ENCODE results near the gene MRPS12. TPM values are rescaled to one million over a fixed set of nuclear protein-coding genes. Genes with fewer than 3 reads are reported as not detected.

Gene MRPS12
- total and polyA plus RNA-seq, 2 of the 13 experiments (the other 11 are each of a cell fraction or from before 2014, with no cell fraction given): 27.5 to 54.8 TPM

DNA sequence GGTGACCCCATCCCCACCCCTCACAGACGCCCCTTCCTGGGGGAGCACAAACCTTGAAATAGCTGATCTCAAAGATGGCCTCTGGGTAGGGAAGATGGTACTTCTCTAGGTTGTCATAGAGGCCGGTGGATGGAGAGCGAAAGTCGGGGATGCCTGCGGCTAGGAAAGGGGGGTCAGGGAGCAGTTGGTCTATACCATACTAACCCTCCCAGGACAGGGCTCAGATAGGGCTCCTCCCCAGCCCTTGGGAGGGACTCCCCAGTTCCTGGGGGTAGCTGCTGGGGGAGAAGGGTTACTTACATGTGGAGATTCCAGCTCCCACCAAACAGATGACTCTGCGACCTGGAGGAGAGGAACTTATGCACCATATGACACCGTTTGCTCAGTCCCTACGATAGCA is 40.9 kb upstream of the MRPS12 start:
- CTCF ChIA-PET (ENCODE audit: low intra/inter-chr PET ratio, low total read pairs): no interaction called here
- ATAC-seq: no peak
- no peak for DNase-seq (ENCODE audit: low spot score)
- FAIRE-seq: no peak
- no peak overlapping the region for H3K9ac ChIP-seq (ENCODE audit: insufficient read depth, low read depth, low read length)
- H3K9me3 ChIP-seq (ENCODE audit: low read length): no peaks in the 10 kb centered on the region
- WGBS (ENCODE audit: low lambda C conversion rate): 82% methylated on average over 8 of the region's 8 CpGs
- H3K27me3 ChIP-seq (ENCODE audit: control insufficient read depth in 1 of 2, insufficient read depth in 2 of 2, low read length in 2 of 2): no peaks in the 10 kb centered on the region
- TF ChIP-seq MEF2D (CRISPR knock-in tag; IDR thresholded peaks at IDR 0.05): no peak
- TF ChIP-seq ZNF709 (CRISPR knock-in tag; IDR thresholded peaks at IDR 0.05): no peak
- no peak for TF ChIP-seq ZNF501 (CRISPR knock-in tag; IDR thresholded peaks at IDR 0.05)
- TF ChIP-seq NBN (conservative IDR thresholded peaks at IDR 0.05): no peak
- TF ChIP-seq ZZZ3 (CRISPR knock-in tag; IDR thresholded peaks at IDR 0.05; ENCODE audit: borderline replicate concordance): no peak
- no peak for TF ChIP-seq ZKSCAN5 (CRISPR knock-in tag; IDR thresholded peaks at IDR 0.05)
- TF ChIP-seq ZNF572 (CRISPR knock-in tag; IDR thresholded peaks at IDR 0.05): no peak
- TF ChIP-seq HOMEZ (CRISPR knock-in tag; IDR thresholded peaks at IDR 0.05; ENCODE audit: low read depth): no peak
- no peak for TF ChIP-seq PAX8 (CRISPR knock-in tag; IDR thresholded peaks at IDR 0.05; ENCODE audit: borderline replicate concordance)
- no peaks in the 10 kb centered on the region for H3K79me2 ChIP-seq (ENCODE audit: insufficient read depth, low read length)
- no TSS peak for BruUV-seq (replicated peaks)
- no peak overlapping the region for H3K4me3 ChIP-seq (replicated peaks in 1 of 3; ENCODE audit: insufficient read depth in 1 of 3, low read depth in 2 of 3, low read length in 3 of 3)
- no peak overlapping the region for H3K4me2 ChIP-seq (ENCODE audit: low read depth, low read length)
- no peaks in the 10 kb centered on the region for H3K4me1 ChIP-seq (ENCODE audit: insufficient read depth, low read length)
- peaks cover 0 to 2% of the 10 kb centered on the region in 2 experiments; a peak in 3 of 5 replicates for H3K36me3 ChIP-seq (replicated peaks in 1 of 2; ENCODE audit: control insufficient read depth in 1 of 2, insufficient read depth in 2 of 2, low read length in 2 of 2)
- H4K20me1 ChIP-seq (ENCODE audit: insufficient read depth, low read length): no peaks in the 10 kb centered on the region
- in situ Hi-C loops (cut with HindIII; ENCODE audit: extremely low pct_ligation_motif_present, low pct_unique_long_range_greater_than_20kb): no loop called here
- intact Hi-C loops (cut with micrococcal nuclease; ENCODE audit: unreplicated experiment): no loop called here
- no peak overlapping the region for H2AFZ ChIP-seq (ENCODE audit: low read length)
- POLR2A ChIA-PET: no interaction called here
- H3K27ac ChIP-seq (ENCODE audit: extremely low read length, insufficient read depth, low read length): no peak overlapping the region

DNA sequence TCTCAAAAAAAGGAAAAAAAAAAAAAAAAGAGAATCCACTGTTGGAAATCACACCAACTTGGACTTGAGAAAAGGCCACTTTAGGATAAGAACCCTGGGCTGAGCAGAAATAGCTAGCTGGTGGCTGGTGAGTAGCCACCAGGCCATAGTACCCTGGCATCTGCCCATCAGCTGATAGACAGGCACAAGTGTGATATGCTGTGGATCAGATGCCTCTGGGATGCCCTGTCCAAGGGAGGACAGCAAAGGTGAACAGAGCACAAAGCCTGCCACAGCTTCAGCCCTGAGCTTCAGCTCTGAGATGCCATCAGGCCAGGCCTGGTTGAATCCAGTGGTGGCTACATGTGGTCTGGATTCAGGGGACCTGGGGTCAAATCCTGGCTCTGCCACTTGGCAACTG is 40.1 kb upstream of the MRPS12 start:
- no peak overlapping the region for H3K4me2 ChIP-seq (ENCODE audit: low read depth, low read length)
- peaks cover 0 to 2% of the 10 kb centered on the region in 2 experiments; a peak in 3 of 5 replicates for H3K36me3 ChIP-seq (replicated peaks in 1 of 2; ENCODE audit: control insufficient read depth in 1 of 2, insufficient read depth in 2 of 2, low read length in 2 of 2)
- POLR2A ChIA-PET: no interaction called here
- in situ Hi-C loops (cut with HindIII; ENCODE audit: extremely low pct_ligation_motif_present, low pct_unique_long_range_greater_than_20kb) (no loop called here), intact Hi-C loops (cut with micrococcal nuclease; ENCODE audit: unreplicated experiment) (no loop called here)
- no TSS peak for BruUV-seq (replicated peaks)
- no peak overlapping the region for H3K9ac ChIP-seq (ENCODE audit: insufficient read depth, low read depth, low read length)
- no peak overlapping the region for H3K27ac ChIP-seq (ENCODE audit: extremely low read length, insufficient read depth, low read length)
- no peak overlapping the region for H2AFZ ChIP-seq (ENCODE audit: low read length)
- DNase-seq (ENCODE audit: low spot score) (no peak), FAIRE-seq (no peak), ATAC-seq (no peak)
- H4K20me1 ChIP-seq (ENCODE audit: insufficient read depth, low read length): no peaks in the 10 kb centered on the region
- no peaks in the 10 kb centered on the region for H3K9me3 ChIP-seq (ENCODE audit: low read length)
- no peaks in the 10 kb centered on the region for H3K27me3 ChIP-seq (ENCODE audit: control insufficient read depth in 1 of 2, insufficient read depth in 2 of 2, low read length in 2 of 2)
- H3K4me1 ChIP-seq (ENCODE audit: insufficient read depth, low read length): no peaks in the 10 kb centered on the region
- H3K4me3 ChIP-seq (replicated peaks in 1 of 3; ENCODE audit: insufficient read depth in 1 of 3, low read depth in 2 of 3, low read length in 3 of 3): no peak overlapping the region
- CTCF ChIA-PET (ENCODE audit: low intra/inter-chr PET ratio, low total read pairs): no interaction called here
- H3K79me2 ChIP-seq (ENCODE audit: insufficient read depth, low read length): no peaks in the 10 kb centered on the region
- no peak for TF ChIP-seq ETV6 (CRISPR knock-in tag; conservative IDR thresholded peaks at IDR 0.05)
- no peak for TF ChIP-seq ONECUT2 (CRISPR knock-in tag; IDR thresholded peaks at IDR 0.05)
- TF ChIP-seq MYC (CRISPR knock-in tag; IDR thresholded peaks at IDR 0.05; ENCODE audit: borderline replicate concordance): no peak
- TF ChIP-seq NR2F6 (IDR thresholded peaks at IDR 0.05): no peak
- TF ChIP-seq NR2F6 (CRISPR knock-in tag; IDR thresholded peaks at IDR 0.05): no peak
- no peak for TF ChIP-seq EED (CRISPR knock-in tag; IDR thresholded peaks at IDR 0.05)
- TF ChIP-seq ZNF343 (CRISPR knock-in tag; IDR thresholded peaks at IDR 0.05): no peak
- no peak for TF ChIP-seq MBNL3 (CRISPR knock-in tag; conservative IDR thresholded peaks at IDR 0.05)
- no peak for TF ChIP-seq SNAPC2 (CRISPR knock-in tag; IDR thresholded peaks at IDR 0.05)
- no peak for TF ChIP-seq SRSF4 (IDR thresholded peaks at IDR 0.05; ENCODE audit: low read depth, low read length, poor library complexity, severe bottlenecking)
- TF ChIP-seq SIX4 (CRISPR knock-in tag; IDR thresholded peaks at IDR 0.05): no peak
- no peak for TF ChIP-seq GATAD2A (CRISPR knock-in tag; IDR thresholded peaks at IDR 0.05)
